ENCODE results near the gene MOB3A.
"Not testable (repeated sequence)": the region's sequence is repeated elsewhere in the genome, so short reads cannot be mapped to it uniquely, and the experiment has no call there.

GRCh38 chr19:2086695-2087620 is 9.2 kb downstream of the MOB3A start:
- not testable (repeated sequence) for TF ChIP-seq CTCF (IDR thresholded peaks at IDR 0.05; ENCODE audit: low read length); EZH2 (optimal IDR thresholded peaks at IDR 0.05; ENCODE audit: low read depth, low read length)
